ENCODE measurements around the gene NAPA.

The NAPA gene

GRCh38 chr19:47521473-47522180 lies 6.8 kb upstream of the NAPA start:
- DNase-seq: no peak

DNA sequence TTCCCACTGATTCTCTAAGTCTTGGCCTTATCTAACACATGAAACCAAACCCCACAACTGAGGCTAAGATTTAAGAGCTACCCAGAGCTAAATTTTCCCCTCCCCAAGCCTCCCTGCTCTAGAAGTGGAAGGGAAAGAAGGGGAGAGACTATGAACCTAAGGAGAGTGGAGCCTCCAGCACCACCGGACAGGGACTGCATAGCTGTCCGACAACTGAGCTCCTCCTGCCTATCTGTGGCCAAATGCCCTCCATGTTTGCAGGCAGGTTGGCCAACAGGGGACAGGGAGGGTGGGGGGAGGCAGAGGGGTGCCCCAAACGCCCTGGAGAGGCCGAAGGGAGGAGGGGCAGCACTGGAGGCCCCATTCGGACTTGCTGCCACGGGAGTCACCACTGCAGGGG lies 6.0 kb upstream of the NAPA start:
- DNase-seq: no peak

- DNase-seq: no peak
Observed at GRCh38 chr19:47520343-47520806, 5.5 kb upstream of the NAPA start.

DNA sequence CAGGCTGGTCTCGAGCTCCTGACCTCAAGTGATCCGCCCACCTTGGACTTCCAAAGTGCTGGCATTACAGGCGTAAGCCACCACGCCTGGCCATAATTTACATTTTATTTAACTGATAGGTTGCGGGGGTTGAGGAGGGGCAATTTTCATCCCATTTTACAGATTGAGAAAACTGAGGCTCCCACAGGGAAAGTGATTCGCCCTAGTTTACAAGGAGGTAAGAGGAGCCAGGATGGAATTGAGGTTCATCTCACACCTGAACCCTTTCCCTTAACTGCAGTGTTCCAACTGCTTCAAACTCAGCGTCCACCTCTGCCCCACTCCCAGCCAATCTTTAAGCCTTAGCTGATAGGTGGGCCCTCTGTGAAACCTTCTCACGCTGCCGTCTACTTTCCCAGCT lies 4.0 kb upstream of the NAPA start:
- no peak for DNase-seq

DNA sequence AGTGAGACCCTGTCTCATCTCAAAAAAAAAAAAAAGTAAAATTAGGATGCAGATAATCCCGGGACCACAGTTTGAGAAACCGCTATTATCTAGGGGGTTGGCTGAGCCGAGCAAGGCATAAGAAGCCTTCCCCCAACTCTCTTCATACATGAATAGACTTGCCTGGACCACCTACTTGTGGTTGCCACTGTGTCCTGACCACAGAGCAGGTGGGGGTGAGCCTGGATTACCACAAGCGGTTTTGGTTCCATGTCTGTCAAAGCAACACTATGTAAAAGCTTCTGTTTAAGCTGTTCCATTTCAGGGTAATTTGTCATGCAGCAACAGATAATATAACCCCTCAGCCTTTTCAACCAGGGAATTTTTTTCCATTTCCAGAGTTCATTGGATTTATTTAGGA lies 3.3 kb upstream of the NAPA start:
- peak; percentile 40 for DNase-seq

- peak; percentile 11 for DNase-seq
Observed at GRCh38 chr19:47514151-47514868, 553 bp downstream of the NAPA start.

DNA sequence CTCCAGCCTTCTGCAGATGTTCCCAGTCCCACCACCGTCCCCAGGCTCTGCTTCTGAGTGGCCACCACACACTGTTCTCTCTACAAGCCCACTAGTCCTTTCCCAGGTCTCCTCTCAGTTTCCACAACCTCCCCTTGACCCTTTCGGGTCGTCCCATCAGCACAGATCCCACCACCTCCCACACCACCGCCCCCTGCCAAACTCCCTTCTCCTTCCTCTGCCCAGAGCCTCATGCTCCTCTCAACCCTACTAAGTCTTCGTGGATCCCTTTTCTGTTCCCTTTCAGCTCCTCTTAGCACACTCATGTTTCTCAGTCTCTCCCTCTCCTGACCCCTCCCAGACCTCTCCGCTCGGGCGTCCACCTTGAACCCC lies 1.9 kb downstream of the NAPA start:
- no peak for DNase-seq

DNA sequence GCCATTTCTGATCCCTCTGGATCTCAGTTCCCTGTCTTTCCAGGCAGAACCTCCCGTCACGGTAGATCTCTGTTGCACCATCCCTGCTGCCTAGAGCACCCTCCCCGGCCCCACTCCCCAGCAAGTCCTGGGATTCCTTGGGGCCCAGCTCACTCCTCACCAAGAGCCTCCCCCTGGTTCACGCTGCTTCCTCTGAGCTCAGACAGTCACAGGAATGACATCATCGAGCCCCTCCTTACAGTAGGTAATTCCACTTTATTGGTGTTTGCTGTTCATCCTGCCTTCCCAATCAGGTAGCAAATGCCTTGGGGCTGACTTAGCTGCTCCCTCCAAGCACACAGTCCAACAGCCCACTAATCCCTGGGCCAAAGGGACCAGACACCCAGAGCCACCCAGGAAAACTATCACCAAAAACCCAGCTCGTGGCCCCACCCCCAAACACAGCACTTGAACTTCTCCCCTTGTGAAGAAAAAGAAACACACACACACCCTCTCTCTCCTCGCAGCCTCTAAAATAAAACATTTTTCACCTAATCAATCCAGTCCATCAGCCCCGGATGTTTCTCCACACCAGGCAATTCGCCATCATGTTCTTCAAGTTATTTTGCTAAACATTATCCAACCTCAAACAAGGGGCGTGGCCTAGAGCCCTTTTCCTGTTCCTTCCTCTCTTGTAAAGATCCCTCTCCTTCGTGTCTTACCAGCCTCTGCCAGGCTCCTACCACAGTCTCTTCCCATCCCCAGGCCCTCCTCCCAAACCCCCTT lies 2.5 kb downstream of the NAPA start:
- no peak for DNase-seq

DNA sequence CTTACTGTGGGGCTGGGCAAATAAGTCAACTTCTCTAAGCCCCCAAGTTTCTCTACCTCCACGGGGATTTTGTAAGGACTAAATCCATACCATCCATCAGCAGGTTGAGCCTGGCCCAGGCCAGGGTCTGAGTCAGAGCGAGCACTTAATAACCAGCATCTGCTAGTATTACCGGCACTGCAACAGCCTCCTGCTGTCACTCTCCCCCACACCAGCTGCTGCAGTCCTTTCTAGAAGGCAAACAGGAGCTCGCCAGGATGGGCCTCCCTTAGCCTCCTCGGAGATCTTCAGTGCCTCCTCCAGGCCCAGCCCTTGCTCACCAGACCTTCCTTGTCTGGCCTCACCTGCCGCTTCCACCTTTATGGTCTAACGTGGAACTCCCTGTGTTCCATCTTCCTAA lies 3.2 kb downstream of the NAPA start:
- no peak for DNase-seq

DNA sequence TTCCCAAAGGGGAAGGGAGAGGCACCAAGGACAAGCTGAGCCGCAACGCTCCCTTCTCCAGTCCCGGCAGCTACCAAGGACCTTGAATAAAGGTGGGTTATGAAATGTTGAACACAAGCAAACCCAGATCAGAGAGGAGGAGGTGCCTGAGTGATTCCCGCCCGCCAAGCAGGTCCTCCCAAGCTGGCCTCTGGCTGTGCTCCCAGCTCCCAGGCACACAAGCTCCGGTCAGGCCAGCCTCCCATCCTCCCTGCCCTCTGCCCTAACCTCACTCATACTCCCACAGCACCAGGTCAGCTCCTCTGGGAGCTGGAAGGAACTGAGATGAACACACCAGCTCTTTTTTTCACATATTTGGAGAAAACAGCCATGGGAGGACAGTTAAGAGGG lies 3.7 kb downstream of the NAPA start:
- DNase-seq: no peak

GRCh38 chr19:47510516-47511127 lies 4.2 kb downstream of the NAPA start:
- no peak for DNase-seq

DNA sequence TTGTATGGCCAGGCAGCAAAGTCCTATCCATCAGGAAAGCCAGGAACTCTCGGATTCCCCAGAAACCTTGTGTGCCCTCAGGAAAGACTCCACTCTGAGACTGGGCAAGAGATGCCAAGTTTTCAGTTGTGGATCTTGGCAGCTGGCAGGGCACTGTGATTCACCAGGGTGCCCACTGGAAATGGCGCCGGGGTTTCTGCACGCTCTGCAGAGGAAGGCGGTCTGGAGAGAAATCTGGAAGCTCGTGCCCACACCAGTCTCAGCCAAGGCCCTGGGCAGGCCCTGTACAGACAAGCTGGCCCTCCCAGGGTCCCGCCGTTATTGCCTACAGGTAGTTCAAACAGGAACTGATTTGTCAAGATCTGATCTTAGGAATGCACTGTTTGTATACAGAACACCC lies 4.9 kb downstream of the NAPA start:
- no peak for DNase-seq

DNA sequence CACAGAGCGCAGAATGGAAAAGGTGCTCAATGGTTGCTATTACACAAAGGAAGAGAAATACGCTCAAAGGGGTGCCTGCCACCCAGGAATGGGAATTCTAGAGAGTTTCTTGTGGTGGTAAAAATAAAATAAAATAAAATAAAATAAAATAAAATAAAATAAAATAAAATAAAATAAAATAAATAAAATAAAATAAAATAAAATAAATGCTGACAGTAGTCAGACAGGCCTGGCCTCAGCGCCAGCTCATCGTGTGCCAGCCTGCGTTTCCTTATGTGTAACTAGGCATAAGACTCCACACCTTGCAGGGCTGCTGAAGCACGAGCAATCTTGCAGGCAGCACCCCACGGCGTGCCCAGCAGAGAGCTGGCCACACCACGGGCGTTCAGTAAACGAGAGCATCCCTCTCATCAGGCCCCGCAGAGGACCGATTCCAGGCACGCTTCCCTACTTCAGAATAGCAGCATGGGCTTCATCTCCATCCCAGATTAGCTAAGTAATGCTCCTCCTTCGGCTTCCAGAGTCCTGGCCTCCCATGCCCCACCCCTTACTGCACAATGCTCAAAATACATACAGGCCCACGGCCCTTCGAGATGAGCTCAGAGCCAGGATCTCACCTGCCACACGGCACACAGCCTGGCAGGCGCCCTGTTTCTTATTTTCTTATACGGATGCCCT lies 5.6 kb downstream of the NAPA start:
- DNase-seq: no peak

- no peak for DNase-seq
Observed at GRCh38 chr19:47508721-47509120, 6.1 kb downstream of the NAPA start.

GRCh38 chr19:47507924-47508553 lies 6.8 kb downstream of the NAPA start:
- DNase-seq: no peak

DNA sequence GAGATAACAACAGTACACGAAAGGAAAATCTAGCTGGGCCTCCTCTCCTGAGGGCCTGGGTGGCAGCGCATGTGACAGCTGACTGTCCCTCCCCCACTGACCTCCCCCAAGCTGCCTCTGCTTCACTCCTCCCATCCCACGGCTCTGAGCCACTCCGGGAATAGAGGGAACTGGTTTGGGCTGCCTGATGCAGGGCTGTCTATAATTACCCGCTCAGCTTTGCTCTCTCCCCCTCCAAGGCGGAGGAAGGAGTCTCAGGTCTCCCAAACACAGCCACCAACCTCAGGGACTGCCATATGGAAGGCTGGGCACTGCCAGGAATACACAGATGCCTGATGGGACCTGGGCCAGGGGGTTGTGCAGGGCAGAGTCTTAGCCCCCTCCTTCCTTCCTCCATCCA lies 7.9 kb downstream of the NAPA start:
- DNase-seq: no peak

- DNase-seq: no peak
Observed at GRCh38 chr19:47506459-47506858, 8.4 kb downstream of the NAPA start.

DNA sequence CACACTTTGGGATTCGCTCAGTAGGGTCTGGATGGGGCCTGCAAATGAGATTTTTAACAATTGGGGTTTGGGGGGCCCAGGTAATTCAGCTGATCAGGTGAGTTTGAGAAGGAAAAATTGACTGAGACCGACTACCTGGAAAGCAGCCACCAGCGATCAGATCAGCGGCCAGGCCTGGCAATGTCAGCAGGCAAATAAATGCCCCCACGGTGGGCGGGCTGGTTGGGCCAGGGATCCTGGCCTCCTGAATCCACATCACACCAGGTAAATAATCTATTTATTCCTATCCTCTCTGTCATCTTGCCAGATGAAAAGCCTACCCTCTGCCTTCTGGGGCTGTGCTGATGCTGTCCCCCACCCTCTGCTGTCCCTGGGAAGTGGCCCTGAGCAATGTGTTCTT lies 9.4 kb downstream of the NAPA start:
- no peak for DNase-seq

- no peak for DNase-seq
Observed at GRCh38 chr19:47503826-47504150, 11.1 kb downstream of the NAPA start.

DNA sequence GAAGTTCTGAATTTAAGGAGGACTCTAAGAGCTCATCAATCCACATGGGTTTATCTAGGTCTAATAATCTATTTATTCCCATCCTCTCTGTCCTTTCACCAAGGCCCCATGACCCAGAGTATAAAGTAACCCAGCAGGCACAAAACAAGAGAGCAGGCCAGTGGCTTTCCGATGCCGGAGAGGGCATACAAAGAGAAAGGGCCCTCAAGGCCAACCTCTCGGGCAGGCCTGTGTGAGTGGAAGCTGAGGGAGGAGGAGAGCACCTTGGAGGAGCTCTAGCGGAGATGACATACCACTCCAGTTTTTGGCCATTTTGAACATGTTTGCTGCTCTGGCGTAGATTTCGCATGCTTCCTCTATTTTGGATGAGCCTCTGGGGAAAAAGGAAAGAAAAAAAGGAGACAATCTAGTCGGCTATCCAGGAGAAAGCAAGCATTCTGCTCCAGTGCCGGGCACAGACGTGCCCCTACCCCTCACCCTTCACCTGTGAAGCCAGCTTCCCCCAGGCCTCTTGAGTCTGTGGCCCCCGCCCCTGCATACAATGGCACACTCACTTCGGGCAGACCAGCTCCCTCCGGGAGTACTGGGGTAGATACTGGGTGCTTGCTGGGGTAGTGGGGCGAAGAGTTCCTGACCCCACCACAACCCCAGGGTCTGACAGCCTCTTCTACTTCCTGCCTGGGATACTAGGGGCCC lies 11.6 kb downstream of the NAPA start:
- no peak for DNase-seq

DNA sequence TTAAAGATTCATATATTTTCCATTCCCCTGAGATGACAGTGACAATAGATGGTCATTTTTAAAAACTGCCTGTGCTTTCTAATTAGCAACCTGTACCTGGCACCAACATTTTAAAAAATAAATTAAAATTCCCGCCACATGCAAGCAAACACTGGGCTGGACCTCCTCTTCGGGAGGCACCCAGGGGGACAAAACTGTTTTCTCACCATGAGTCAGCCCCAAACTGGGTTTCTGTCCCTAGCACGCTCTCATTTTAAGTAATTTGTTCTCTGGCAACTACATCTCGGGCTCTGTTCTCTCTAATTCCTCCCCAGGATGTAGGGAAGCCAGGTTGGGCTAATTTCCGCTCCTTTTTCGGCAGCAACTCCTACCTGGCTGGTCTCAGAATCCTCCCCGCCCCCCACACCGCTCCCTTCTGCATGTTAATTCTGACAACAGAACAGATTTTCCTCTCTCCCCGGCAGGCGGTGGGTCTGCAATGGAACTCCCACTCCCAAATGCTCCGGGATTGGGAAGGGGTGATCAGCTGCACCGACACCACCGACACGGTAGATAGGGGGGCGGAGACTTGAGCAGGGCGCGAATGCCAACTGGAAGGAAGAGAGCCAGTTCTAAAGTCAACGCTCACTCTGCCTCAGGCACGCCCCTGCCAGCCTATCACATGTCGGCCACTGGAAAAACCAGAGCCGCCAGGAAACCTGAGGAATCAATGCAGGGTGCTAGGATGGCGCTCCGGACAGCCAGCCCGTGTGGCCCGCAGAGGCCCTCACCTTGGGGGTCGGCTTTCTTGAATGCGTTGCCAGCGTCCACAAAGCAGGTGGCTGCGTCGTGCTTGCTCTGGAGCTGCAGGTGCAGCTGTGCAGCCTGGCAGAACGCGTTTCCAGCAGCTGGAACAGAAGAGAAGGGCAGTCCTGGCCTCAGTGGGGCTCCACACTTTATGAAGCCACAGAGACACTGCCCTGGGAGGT lies 14.7 kb downstream of the NAPA start:
- DNase-seq: no peak

Measured in activated CD4-positive, alpha-beta T cell treated with anti-CD3 and anti-CD28 coated beads, Interleukin-10, Interleukin-2, amounts not matched to agents 100 ng/mL and 50 ng/mL, durations not matched to agents 16 hours and 8 hours (primary cell).